Renal cortex interstitium (tissue), 11 donors: ENCODE data around the gene MAPRE3. TPM values are rescaled to one million over a fixed set of nuclear protein-coding genes. Genes with fewer than 3 reads are reported as not detected.

Source experiments
- DNase-seq, 11 donors: peaks; one replicate each; pipeline ENCODE4 v3.0.0-alpha.2; 2013; ENCODE audit warnings: low read depth in 9 of 11, low spot score in 4 of 11; ENCODE audit errors: extremely low read depth in 1 of 11
- polyA plus RNA-seq, 3 donors: library from polyadenylated mRNA; unstranded; fragments of 120-200 nt; gene quantifications; one replicate each; pipeline ENCODE4 v1.2.1, GENCODE V29; 2013; ENCODE audit not compliant: insufficient read length in 3 of 3

Gene MAPRE3
- polyA plus RNA-seq, 3 donors = 9.6 to 15.8 (median 12.6) TPM

DNA sequence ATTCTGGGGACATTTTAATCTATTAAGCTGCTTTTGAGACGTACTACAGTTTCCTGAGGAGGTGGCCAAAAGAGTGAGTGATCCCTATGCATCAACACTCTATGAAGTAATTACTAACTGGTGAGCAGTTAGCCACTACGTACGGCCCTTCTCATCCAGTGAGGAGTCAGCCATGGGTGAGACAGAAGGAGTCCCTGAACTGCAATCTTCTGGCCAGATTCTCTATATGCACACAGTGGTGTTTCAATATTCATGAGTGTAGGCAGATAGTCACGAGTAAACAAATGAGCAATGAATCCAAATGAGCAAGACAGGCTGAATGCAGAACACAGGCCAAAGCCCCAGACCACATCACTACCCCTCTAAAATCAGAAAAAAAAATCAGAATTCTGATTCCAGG lies 32.6 kb downstream of the MAPRE3 start:
- no peak for DNase-seq

DNA sequence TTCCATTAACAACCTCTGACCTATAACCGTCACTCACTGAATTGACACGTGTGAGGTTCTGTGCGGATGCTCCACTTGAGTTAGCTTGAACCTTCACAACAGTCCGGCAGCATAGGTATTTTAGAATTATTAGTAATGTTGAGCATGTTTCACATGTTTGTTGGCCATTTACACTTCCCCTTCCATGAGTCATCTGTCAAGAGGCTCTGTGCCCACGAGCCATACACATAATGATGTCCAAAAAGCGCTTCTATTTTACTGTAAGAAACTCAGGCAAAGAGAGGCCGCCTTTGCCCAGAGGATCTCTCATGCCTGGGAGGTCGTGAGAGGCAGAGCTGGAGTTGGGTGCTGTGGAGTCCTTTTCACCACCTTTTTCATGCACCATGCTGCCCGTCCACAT lies 33.4 kb downstream of the MAPRE3 start:
- no peak for DNase-seq

GRCh38 chr2:27006602-27007415 lies 36.4 kb downstream of the MAPRE3 start:
- DNase-seq = no peak

DNA sequence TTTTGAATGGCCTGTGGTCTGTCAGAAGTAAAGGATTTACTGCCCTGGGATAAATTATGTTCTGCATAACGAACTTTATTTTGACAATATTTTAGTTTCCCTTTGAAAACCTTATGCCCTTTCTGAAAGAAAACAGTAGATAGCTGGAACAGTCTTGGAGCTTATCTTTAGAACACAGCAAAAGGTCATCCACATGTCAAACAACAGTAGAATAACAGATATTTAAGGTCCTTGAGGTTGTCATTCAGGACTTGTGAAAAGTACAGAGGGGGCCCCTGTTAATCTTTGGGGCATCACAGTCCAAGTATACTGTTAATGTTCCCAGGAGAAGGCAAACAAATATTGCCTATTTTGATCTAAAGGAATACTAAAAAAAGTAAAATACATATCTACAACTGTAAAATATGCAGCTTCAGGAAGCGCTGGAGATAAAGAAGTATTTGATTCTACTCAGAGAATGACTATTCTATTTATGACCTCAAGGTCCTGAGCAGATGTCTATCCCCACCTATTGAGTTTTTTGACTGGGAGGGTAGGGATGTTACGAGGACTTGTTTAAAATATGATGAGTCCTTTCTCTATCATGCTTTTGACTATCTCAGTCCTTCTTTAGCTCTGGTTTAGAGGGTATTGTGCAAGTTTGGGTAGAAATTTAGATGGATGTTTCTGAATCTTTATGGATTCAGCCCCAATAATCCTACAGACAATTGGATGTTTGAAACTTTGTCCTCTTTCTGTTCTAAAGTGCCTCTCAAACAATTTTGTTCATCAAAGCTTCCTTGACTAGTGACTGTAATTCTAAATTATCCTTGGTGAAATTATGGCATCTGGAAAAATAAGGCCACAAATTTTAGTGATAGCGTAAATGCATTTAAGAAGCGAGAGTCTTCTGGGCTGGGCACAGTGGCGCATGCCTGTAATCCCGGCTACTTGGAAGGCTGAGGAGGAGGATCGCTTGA lies 37.3 kb downstream of the MAPRE3 start:
- no peak for DNase-seq

- no peak for DNase-seq
These were observed 38.2 kb downstream of the MAPRE3 start for GRCh38 chr2:27008678-27009077.

- no peak for DNase-seq
These were observed 38.6 kb downstream of the MAPRE3 start for GRCh38 chr2:27009083-27009482.

DNA sequence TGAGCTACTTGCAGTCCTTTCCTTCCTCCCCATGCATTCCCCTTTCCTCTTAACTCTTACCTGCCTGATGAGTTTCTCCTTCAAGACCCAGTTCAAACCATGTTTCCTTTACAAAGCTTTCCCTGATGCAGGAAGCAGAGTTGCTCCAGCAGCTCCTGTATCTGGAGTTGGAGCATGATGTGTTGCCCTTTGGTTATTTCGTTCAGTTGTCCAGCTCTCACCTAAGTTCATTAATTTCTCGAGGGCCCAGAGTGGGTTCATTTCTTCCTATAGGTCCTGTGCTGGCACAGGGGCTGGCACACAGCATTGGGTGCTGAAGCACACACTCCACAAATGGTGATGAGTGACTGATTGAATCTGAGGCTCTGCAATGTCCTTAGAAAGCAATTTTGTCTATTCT lies 39.3 kb downstream of the MAPRE3 start:
- no peak for DNase-seq

DNA sequence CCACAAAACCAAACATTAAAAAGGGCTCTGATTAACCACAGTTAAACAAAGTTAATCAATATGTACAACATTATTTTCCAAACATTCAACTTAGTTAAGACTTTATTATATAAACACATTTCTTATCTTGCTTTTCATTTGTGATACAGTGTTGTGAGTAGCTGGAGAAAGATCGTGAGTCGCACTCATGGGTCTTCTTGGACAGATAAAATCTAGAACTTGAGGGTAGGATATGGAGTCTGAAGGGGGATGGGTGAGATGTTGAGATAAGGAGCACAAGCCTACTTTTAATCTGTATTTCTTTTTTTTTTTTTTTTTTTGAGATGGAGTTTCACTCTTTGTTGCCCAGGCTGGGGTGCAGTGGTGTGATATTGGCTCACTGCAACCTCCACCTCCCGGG lies 39.7 kb downstream of the MAPRE3 start:
- DNase-seq = no peak

DNA sequence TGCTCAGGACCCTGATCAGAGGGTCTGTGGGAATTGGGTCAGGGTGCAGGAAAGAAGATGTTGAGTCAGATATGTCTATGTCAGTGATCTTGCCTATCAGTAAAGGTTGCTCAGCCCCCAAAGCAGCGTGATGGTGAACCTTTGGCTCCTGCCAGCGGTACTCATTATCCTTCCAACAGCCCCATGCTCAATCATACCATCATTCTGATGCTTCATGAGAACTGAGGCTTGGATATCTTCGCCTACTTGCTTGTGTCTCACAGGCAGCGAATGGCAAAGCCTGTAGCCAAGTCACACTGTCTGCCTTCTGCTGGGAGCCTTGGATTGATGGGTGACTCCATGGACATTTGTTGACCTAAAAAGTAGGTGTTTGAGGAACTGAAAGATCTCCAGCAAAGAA lies 43.3 kb downstream of the MAPRE3 start:
- DNase-seq = no peak

GRCh38 chr2:27014771-27015433 lies 44.5 kb downstream of the MAPRE3 start:
- no peak for DNase-seq

GRCh38 chr2:27016801-27017325 lies 46.4 kb downstream of the MAPRE3 start:
- DNase-seq = no peak

DNA sequence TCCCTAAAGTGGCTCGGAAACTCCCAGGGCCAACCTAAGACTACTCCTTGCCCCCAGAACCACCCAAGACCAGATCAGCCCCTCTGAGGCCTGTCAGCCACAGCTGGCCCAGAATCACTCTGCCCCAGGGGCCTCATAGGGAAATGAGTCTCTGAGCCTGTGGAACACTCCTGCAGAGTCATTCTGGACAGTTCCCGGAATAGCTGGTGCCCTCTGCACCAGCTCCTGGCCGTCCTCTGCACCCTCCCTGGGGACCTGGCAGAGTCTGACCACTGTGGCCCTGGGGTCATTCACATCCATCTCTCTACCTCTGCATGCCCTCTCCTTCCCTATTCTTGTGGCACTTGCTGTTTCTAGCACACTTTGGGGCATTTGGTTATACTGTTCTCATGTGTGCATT lies 47.7 kb downstream of the MAPRE3 start:
- DNase-seq = no peak

DNA sequence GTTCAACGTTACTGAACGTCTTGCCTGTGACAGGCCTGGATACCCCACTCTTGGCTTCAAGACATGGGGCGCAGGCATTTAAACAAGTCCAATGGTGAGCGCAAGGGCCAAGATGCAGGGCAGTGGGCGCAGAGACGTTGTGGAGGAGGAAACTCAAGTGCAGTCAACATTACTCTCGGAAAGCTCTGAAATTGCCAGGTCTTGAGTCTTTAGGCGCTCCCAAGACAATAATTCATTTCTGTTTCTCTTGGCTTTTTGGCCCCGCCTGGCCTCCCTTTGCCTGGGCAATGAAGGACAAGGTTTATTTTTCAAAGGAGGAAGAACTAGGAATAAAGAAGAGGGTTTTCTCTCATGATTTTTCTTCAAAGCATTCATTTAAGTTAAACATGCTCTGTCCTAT lies 49.0 kb downstream of the MAPRE3 start:
- no peak for DNase-seq

DNA sequence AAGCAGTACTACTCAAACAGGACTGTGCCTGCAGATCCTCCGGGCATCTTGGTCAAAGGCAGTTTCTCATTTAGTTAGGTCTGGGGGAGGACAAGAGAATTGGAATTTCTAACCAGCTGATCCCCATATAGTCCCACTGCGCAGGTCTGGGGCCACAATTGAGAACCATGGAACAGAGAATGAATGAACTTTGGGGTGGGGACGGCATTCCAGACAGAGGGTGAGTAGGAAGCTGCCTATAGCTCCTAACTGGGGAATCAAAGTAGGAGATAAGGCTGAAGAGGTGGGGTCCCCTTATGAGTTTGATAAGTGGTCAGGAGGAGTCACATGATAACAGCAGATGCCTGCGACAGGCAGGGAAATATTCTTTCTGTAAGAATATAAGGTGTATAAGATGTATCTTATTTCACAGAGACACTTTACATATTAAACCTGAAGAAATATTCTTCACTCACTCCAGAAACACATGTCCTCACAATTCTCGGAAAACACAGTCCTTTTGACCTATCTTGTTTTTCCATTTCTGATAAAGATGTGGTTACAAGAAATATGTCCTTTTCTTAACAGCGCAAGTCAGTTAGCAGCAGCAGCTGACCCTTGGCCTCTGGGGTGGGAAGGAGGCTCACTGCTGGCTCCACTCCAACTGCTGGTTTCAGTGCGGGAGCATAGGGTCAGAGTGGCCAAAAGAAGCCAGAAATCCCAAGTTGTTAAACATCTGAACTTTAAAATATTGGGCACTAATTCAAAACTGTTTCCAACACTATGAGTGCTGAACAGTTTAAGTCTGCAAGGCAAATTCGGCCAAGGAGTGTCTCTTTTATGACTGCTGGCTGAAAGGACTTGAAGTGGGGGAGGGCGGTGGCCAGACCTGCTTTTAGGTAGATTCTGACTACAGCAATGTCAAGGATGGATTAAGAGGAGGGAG lies 49.8 kb downstream of the MAPRE3 start:
- no peak for DNase-seq

DNA sequence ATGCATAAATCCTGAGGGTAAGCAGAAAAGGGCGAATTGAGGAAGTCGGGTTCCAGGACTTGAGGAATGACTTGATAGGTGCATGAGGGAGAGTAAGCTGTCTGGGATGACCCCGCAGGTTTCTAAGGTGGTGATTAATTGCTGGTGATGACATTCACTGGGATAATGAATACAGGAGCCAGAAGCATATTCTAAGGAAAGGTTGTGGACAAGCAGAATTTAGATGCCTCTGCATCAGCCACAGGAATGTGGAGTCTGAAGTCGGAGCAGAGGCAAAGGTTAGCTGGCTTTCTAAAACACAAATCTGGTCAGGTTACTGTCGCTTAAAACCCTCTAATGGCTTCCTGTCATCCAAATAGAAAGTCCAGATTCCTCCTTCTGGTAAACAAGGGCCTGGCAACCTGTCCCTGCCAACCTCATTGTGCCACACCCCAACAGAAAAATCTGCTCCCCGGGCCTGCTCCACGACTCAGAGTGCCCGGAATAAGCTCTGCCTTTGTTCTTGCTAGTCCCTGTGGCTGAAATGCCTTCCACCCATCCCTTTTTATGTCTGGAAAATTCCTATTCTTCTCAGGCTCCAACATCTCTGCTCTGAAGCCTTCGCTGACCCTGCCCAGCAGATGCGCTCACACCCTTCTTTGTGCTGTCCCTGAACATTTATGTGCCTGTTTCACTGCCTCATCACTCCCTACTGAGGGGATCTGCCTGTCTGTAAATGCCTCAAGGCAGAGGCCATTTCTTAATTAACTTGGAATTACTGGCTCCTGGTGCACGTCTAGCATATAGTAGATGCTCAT lies 51.0 kb downstream of the MAPRE3 start:
- no peak for DNase-seq

DNA sequence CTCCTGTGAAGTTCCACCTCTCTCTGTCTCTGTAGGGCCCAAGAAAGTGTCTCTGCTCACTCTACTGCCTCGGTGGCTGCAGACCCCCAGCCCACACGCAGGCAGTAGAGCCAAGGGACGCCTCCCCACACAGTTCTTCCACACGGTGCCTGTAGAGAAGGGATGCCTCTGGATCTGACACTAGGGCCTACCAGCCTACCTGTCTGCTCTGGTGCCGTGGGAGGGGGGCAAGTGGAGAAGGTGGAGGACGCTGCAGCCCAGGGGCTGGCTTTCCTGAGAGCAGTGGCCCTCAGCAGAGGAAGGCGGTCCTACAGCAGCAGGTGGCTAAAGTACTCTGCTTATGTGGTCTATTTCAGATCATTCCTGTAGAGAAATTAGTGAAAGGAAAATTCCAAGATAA lies 53.3 kb downstream of the MAPRE3 start:
- DNase-seq = no peak

- no peak for DNase-seq
These were observed 53.8 kb downstream of the MAPRE3 start for GRCh38 chr2:27024188-27024587.

- no peak for DNase-seq
These were observed 54.4 kb downstream of the MAPRE3 start for GRCh38 chr2:27024812-27025211.
